H1 (cell line): Measurements from ENCODE around the gene PGBD4. TPM values are rescaled to one million over a fixed set of nuclear protein-coding genes. Genes with fewer than 3 reads are reported as not detected.

Experiments used
- NANOG ChIP-seq: IDR thresholded peaks from 2 replicates; pipeline ENCODE4 v1.6.1; 2011; ENCODE audit warnings: low read length, low read depth, mild to moderate bottlenecking, inconsistent platforms; ENCODE audit not compliant: insufficient read depth, poor library complexity, severe bottlenecking
- polyA plus RNA-seq, 7 experiments: library from polyadenylated mRNA; depleted of rRNA in 3 of 7; stranded (reverse) in 5 of 7; unstranded in 2 of 7; fragments of >200 nt in 5 of 7; fragments of 200-250 nt in 2 of 7; gene quantifications; 1 replicate in 5 of 7; 2 replicates in 1 of 7; 4 replicates in 1 of 7; pipeline versions ENCODE4 v1.2.1 to v1.2.3, GENCODE V29; 2011 to 2013; ENCODE audit warnings: missing spikeins in 2 of 7, mixed read lengths in 2 of 7
- total RNA-seq: library from RNA; stranded (reverse); fragmentation: NEBNext Ultra II Directional; extraction: Animal tissue kit (Norgen Biotek cat#: 25700); gene quantifications from 2 replicates; pipeline ENCODE4 v1.2.1, GENCODE V29; 2021

Gene PGBD4
- total and polyA plus RNA-seq, 2 of the 8 experiments (the other 6 are each of a cell fraction or from before 2014, with no cell fraction given), result 0.68 to 0.76 TPM

GRCh38 chr15:34122771-34123183 lies 20.9 kb downstream of the PGBD4 start (continued):
- TF ChIP-seq NANOG, result no peak
- TF ChIP-seq, all 59 proteins: peak for 0
